Smooth muscle cell (in vitro differentiated cells): Measurements from ENCODE around the gene LMOD2. TPM values are rescaled to one million over a fixed set of nuclear protein-coding genes. Genes with fewer than 3 reads are reported as not detected.
"Not testable (repeated sequence)": the region's sequence is repeated elsewhere in the genome, so short reads cannot be mapped to it uniquely, and the experiment has no call there.

Source experiments
- DNase-seq: peaks from one replicate; lab custom pipeline; 2025; ENCODE audit not compliant: unreplicated experiment; lab: John Stamatoyannopoulos, UW
- H2AFZ ChIP-seq: fragments of 200-600 bp; sonication (generic); 2 replicates; pipeline ENCODE4 v1.6.0; 2016; ENCODE audit warnings: antibody characterized with exemption, low read depth, mild to moderate bottlenecking
- H3F3A ChIP-seq: fragments of 200-600 bp; sonication (generic); 2 replicates; pipeline ENCODE4 v1.6.0; 2017; ENCODE audit warnings: antibody characterized with exemption, low read depth
- H3K27ac ChIP-seq: fragments of 200-600 bp; sonication (generic); 2 replicates; pipeline ENCODE4 v1.5.1; 2016; ENCODE audit warnings: low read depth, mild to moderate bottlenecking
- H3K27me3 ChIP-seq: fragments of 200-600 bp; sonication (generic); 2 replicates; pipeline ENCODE4 v1.6.1; 2016; ENCODE audit warnings: low read depth, mild to moderate bottlenecking
- H3K36me3 ChIP-seq: fragments of 200-600 bp; sonication (generic); 2 replicates; pipeline ENCODE4 v1.5.1; 2016; ENCODE audit warnings: low read depth
- H3K4me1 ChIP-seq: fragments of 200-600 bp; sonication (generic); 2 replicates; pipeline ENCODE4 v1.5.1; 2016; ENCODE audit warnings: low read depth
- H3K4me2 ChIP-seq: fragments of 200-600 bp; sonication (generic); 2 replicates; pipeline ENCODE4 v1.6.0; 2016; ENCODE audit warnings: mild to moderate bottlenecking
- H3K4me3 ChIP-seq: fragments of 200-600 bp; sonication (generic); 2 replicates; pipeline ENCODE4 v1.5.1; 2016; ENCODE audit warnings: mild to moderate bottlenecking
- H3K79me2 ChIP-seq: fragments of 200-600 bp; sonication (generic); 2 replicates; pipeline ENCODE4 v1.6.0; 2016; ENCODE audit warnings: low read depth, mild to moderate bottlenecking
- H3K9ac ChIP-seq: fragments of 200-600 bp; sonication (generic); 2 replicates; pipeline ENCODE4 v1.6.0; 2016; ENCODE audit warnings: low read depth
- H3K9me3 ChIP-seq: fragments of 200-600 bp; sonication (generic); replicated peaks from 2 replicates; pipeline ENCODE4 v1.5.1; 2016; ENCODE audit warnings: low read depth
- H4K20me1 ChIP-seq: fragments of 200-600 bp; sonication (generic); 2 replicates; pipeline ENCODE4 v1.6.0; 2016; ENCODE audit warnings: low read depth
- WGBS: methylation state at CpG from one replicate; pipeline ENCODE4 v1.1.7; 2016; ENCODE audit warnings: low lambda C conversion rate; 5-methylcytosine and 5-hydroxymethylcytosine counted together
- polyA plus RNA-seq: library from polyadenylated mRNA; unstranded; fragments of >200 nt; fragmentation: Nextera tagmentation; extraction: Ambion mirVana; gene quantifications from 2 replicates; pipeline ENCODE4 v1.2.1, GENCODE V29; 2016
- total RNA-seq: library from RNA; depleted of rRNA; stranded (reverse); fragments of >200 nt; gene quantifications from 2 replicates; pipeline ENCODE4 v1.2.3, GENCODE V29; 2014
- TF ChIP-seq, protein P1 (sequence below): fragments of 200-600 bp; sonication (generic); IDR thresholded peaks from 2 replicates; pipeline ENCODE4 v1.5.1; 2017; ENCODE audit warnings: borderline replicate concordance, mild to moderate bottlenecking, antibody characterized with exemption; ENCODE audit not compliant: insufficient read depth, poor library complexity, severe bottlenecking

LMOD2 gene
- total and polyA plus RNA-seq, 2 experiments from 2014 or later: 0.10 TPM; not detected in 1

DNA sequence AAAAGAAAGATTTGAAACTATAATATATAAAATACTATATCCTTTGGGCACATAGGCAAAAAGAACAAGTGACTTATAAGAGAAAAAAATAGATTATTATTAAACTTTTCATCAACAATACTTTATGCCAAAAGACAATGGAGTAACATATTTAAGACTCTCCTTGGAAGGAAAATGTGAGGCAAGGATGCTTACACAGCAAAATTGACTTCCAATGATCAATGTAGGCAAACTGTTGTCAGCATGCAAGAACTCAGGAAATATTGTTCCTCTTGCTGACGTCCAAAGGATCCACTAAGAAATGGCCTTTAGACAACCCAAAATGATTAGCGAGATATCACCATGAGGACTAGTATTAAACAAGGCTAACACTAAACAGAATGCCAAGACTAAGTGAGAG lies 22.9 kb upstream of the LMOD2 start:
- H3K4me2 ChIP-seq: no peak overlapping the region
- DNase-seq: no peak
- no peak overlapping the region for H2AFZ ChIP-seq
- H3K9me3 ChIP-seq: no peaks in the 10 kb centered on the region
- WGBS: 100% methylated on average over 2 of the region's 2 CpGs
- H3F3A ChIP-seq: no peaks in the 10 kb centered on the region
- no peaks in the 10 kb centered on the region for H3K36me3 ChIP-seq
- H3K79me2 ChIP-seq: no peaks in the 10 kb centered on the region
- no peak overlapping the region for H3K27ac ChIP-seq
- H4K20me1 ChIP-seq: no peaks in the 10 kb centered on the region
- no peak overlapping the region for H3K4me3 ChIP-seq
- no peak overlapping the region for H3K9ac ChIP-seq
- H3K4me1 ChIP-seq: peaks cover 5% of the 10 kb centered on the region
- H3K27me3 ChIP-seq: no peaks in the 10 kb centered on the region
- TF ChIP-seq, protein P1, sequence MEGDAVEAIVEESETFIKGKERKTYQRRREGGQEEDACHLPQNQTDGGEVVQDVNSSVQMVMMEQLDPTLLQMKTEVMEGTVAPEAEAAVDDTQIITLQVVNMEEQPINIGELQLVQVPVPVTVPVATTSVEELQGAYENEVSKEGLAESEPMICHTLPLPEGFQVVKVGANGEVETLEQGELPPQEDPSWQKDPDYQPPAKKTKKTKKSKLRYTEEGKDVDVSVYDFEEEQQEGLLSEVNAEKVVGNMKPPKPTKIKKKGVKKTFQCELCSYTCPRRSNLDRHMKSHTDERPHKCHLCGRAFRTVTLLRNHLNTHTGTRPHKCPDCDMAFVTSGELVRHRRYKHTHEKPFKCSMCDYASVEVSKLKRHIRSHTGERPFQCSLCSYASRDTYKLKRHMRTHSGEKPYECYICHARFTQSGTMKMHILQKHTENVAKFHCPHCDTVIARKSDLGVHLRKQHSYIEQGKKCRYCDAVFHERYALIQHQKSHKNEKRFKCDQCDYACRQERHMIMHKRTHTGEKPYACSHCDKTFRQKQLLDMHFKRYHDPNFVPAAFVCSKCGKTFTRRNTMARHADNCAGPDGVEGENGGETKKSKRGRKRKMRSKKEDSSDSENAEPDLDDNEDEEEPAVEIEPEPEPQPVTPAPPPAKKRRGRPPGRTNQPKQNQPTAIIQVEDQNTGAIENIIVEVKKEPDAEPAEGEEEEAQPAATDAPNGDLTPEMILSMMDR: no peak

GRCh38 chr7:123633553-123633952 lies 22.1 kb upstream of the LMOD2 start:
- H3K9ac ChIP-seq: no peak overlapping the region
- H2AFZ ChIP-seq: no peak overlapping the region
- peaks cover 5% of the 10 kb centered on the region for H3K4me1 ChIP-seq
- 65% methylated on average over 7 of the region's 7 CpGs for WGBS
- no peaks in the 10 kb centered on the region for H3K36me3 ChIP-seq
- no peaks in the 10 kb centered on the region for H4K20me1 ChIP-seq
- H3F3A ChIP-seq: no peaks in the 10 kb centered on the region
- H3K27ac ChIP-seq: no peak overlapping the region
- H3K9me3 ChIP-seq: no peaks in the 10 kb centered on the region
- H3K4me2 ChIP-seq: peak overlapping the region; percentile 52
- H3K79me2 ChIP-seq: no peaks in the 10 kb centered on the region
- H3K4me3 ChIP-seq: no peak overlapping the region
- DNase-seq: no peak
- no peaks in the 10 kb centered on the region for H3K27me3 ChIP-seq
- TF ChIP-seq, protein P1: no peak

DNA sequence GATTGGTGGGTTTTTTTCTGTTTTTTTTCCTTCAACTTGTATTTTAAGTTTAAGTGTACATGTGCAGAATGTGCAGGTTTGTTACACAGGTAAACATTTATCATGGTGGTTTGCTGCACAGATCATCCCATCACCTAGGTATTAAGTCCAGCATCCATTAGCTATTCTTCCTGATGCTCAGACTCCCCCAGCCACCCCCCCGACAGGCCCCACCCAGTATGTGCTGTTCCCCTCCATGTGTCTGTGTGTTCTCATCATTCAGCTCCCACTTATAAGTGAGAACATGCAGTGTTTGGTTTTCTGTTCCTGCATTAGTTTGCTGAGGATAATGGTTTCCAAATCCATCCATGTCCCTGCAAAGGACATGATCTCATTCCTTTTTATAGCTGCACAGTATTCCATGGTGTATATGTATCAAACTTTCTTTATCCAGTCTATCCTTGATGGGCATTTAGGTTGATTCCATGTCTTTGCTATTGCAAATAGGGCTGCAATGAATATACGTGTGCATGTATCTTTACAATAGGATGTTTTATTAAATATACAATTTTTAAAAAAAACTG lies 21.6 kb upstream of the LMOD2 start:
- H3K9me3 ChIP-seq, H4K20me1 ChIP-seq, H3K79me2 ChIP-seq, H3K4me3 ChIP-seq, H3K9ac ChIP-seq, H3K4me1 ChIP-seq, H3K27ac ChIP-seq, H2AFZ ChIP-seq, H3K36me3 ChIP-seq, H3K27me3 ChIP-seq, H3F3A ChIP-seq, DNase-seq: not testable (repeated sequence)
- WGBS: 86% methylated on average over 2 of the region's 2 CpGs
- peak overlapping the region; percentile 52 for H3K4me2 ChIP-seq

- no peak for DNase-seq
- Histone ChIP-seq H4K20me1 (no peaks in the 10 kb centered on the region), H3K27me3 (no peaks in the 10 kb centered on the region), H3K4me1 (peaks cover 5% of the 10 kb centered on the region), H2AFZ (no peak overlapping the region), H3K79me2 (no peaks in the 10 kb centered on the region), H3K36me3 (no peaks in the 10 kb centered on the region), H3K9me3 (no peaks in the 10 kb centered on the region), H3K4me2 (no peak overlapping the region), H3F3A (no peaks in the 10 kb centered on the region), H3K27ac (no peak overlapping the region), H3K9ac (no peak overlapping the region), H3K4me3 (no peak overlapping the region)
- WGBS: 59% methylated on average over 4 of the region's 4 CpGs
- TF ChIP-seq, protein P1: peak; percentile 63
These were observed 19.9 kb upstream of the LMOD2 start for GRCh38 chr7:123635551-123636359.
